Mammary epithelial cell (primary cell): ENCODE results near the gene TBATA.

Experiments used
- CTCF ChIP-seq, 2 donors: IDR thresholded peaks in 1 of 2; conservative IDR thresholded peaks in 1 of 2; 2 replicates each; pipeline ENCODE4 v1.5.1; 2011 to 2012; ENCODE audit warnings: inconsistent platforms in 2 of 2, low read length in 2 of 2, mild to moderate bottlenecking in 2 of 2, control low read depth in 1 of 2, low read depth in 1 of 2; ENCODE audit not compliant: insufficient read depth in 1 of 2; ENCODE audit errors: extremely low read depth in 1 of 2
- EZH2 ChIP-seq: IDR thresholded peaks from 2 replicates; pipeline ENCODE4 v1.6.1; 2012; ENCODE audit warnings: low read length, inconsistent platforms, borderline replicate concordance

DNA sequence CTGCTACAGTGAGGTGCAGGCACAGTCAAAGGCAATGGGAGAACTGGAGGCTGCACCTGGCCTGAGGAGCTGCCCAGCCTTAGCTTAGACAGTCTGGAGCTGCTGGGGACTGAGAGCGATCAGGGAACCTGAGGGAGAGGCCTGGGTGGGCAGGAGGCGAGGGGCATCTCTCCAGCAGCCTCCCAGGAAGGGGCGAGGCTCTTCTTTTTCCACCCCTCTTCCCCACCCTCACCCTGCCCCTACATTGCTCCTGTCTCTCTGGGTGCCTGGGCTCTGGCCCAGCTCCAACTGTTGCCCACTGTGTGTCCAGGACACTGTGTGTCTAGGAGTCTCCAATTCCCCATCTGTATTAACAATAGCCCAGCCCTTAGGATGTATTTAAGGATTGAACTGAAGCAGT, 36.9 kb downstream of the TBATA start:
- TF ChIP-seq EZH2, result no peak
- no peak for TF ChIP-seq CTCF (conservative IDR thresholded peaks at IDR 0.05 in 1 of 2, IDR thresholded peaks at IDR 0.05 in 1 of 2; ENCODE audit: extremely low read depth in 1 of 2, insufficient read depth in 1 of 2, low read depth in 1 of 2, low read length in 2 of 2)
